Amniotic stem cell (primary cell): ENCODE measurements around the gene BLTP3B.

ENCODE experiments used
- DNase-seq: peaks from one replicate; lab custom pipeline; 2025; lab: John Stamatoyannopoulos, UW

BLTP3B gene

DNA sequence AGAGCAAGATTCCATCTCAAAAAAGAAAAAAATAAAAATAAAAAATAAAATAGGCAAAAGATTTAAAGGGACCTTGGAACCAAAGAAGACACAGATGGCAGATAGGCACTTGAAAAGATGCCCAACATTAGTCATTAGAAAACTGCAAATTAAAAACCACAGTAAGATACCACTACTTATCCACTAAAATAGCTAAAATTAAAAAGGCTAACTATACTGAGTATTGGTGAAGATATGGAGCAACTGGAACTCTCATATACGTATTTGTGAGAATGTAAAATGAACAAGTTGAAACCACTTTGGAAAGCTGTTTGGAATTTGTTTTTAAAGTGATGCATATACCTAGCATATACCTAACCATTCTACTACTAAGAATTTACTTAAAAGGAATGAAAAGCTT lies 22.3 kb downstream of the BLTP3B start:
- DNase-seq, result no peak

DNA sequence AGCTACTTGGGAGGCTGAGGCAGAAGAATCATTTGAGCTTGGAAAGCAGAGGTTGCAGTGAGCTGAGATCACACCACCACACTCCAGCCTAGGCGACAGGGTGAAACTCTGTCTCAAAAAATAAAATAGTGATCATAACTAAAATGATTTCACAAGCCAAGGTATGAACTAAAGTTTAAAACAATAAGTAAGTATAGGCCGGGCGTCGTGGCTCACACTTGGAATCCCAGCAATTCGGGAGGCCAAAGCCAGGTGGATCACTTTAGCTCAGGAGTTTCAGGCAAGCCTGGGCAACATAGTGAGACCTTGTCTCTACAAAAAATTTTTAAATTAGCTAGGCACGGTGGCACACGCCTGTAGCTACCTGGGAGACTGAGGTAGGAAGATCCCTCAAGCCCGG lies 27.4 kb downstream of the BLTP3B start:
- no peak for DNase-seq

DNA sequence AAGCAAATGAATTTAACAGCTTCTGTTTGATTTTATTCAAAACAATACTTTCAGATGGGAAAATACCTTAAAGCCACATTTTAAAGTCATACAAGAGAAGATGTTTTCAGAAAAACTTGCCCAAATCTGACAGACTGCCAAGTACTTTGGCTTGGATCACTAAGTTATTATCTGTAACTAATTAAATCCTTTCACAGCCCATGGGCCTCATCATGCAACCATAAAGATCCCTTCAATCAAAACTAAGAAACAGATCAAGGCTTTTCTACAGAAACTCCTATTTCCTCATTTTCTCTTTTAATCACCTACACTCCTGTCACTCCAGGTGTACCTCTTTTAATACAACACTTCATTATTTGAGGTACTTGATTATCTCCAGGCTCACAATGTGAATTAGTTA lies 28.1 kb downstream of the BLTP3B start:
- no peak for DNase-seq

DNA sequence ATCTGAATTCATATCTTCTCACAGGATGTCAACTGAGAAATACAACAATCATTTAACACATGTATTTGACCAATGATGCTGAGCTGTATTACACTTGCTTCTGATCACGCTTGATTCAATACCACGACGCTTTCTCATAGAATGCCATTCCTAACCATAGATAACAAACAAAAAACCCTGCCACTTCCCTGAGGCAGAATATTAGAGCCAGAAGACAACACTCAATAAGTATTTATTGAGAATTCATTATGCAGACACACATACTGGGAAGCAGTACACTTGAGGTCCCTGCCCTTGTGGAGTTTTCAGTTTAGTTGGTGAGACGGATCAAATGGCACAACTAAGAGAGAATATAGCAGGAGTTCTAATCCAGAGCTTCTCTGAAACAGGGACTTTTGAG lies 32.4 kb downstream of the BLTP3B start:
- no peak for DNase-seq

DNA sequence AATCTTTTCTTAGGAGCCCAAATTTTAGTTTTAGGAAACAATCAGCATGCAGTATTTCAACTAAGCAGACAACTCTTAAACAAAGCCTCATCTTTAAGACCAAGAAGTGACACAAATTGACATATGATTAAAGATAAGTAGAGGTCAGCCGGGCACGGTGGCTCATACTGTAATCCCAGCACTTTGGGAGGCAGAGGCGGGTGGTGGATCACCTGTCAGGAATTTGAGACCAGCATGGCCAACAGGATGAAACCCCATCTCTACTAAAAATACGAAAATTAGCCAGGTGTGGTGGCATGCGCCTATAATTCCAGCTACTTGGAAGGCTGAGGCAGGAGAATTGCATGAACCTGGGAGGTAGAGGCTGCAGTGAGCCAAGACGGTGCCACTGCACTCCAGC lies 35.8 kb downstream of the BLTP3B start:
- DNase-seq, result no peak

DNA sequence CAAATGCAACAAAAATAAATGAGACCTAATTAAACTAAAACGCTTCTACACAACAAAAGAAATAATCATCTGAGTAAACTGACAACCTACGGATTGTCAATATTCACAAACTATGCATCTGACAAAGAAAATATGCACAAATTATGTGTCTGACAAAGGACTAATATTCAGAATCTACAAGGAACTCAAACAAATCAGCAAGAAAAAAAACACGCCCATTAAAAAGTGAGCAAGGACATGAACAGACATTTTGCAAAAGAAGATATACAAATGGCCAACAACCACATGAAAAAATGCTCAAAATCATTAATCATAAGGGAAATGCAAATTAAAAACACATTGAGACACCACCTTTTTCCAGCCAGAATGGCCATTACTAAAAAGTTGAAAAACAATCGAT lies 37.0 kb downstream of the BLTP3B start:
- no peak for DNase-seq

DNA sequence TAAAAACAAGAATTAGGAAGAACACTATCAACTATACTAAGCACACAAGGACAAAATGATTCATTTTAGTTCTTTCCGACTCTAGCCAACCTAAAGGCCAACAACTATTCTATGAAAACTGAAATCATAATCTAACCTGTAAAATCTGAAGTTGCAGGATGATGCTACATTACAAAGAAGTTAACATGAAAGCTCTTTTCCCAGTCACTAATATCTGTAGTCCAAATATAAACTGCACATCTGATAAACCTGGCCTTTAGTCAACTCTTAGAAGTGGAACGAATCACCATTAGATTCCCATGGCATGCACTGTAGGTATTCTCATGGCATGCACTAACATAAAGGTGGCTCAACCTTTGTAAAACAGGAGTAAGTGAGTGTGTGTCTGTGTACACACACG lies 41.7 kb downstream of the BLTP3B start:
- DNase-seq, result no peak
